Measurements from ENCODE around the gene STAM2.
"Not testable (repeated sequence)": the region's sequence is repeated elsewhere in the genome, so short reads cannot be mapped to it uniquely, and the experiment has no call there.

STAM2 gene

DNA sequence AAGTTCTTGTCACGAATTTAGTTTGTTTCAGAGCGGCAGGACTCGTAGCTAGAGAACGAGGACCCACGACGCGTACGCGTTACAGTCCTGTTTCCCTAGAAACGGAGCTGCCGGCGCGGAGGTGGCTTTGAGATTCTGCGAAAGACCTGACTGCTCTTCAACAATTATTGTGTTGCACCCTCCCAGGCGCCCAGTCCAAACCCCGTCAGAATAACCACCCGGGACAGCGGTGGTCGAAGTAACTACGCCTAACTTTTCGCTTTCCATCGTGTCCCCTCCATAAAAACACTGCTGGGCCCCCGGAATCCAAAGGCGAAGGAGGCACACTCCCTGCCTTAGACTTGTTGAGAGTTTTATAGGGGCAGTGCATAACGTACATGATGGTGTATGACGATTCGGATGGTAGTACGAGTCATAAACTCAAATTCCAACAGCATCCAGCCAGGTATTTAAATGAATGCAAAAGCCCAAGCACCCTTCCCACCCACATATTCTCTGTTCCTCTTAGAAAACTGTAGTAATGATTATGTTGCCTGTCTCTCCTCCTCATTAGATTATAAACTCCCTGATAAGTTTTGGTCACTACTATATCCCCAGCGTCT, 651 bp upstream of the STAM2 start:
- intact Hi-C loops (cut with DNase I) = loop anchor here (5.0 to 10.0 kb wide), 3 partner anchors 139 to 539 kb away; partner anchors contain the start of genes ARL6IP6 and PRPF40A
- no peak for DNase-seq

DNA sequence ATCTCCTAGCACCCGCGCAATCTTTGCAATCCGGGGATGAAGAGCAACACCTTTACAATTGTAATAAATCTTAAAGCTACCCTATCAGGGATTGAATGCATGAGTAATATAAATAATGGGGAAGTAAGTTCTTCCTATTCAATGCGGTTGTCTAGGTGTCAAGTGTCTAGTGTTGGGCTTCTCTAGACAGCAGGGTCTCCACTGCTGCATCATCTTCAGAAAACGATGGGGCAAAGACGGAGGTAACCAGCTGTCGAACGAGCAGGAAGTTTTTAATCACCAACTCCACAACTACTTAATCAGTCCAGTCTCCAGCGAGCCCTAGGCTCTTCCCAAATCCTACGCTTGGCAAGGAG, 573 bp downstream of the STAM2 start:
- intact Hi-C loops (cut with DNase I) = loop anchor here (5.0 to 10.0 kb wide), 3 partner anchors 138 to 540 kb away; partner anchors contain the start of genes ARL6IP6 and PRPF40A
- DNase-seq = peak in 9 of 42 donors; percentile 9 to 22 (median 16)

DNA sequence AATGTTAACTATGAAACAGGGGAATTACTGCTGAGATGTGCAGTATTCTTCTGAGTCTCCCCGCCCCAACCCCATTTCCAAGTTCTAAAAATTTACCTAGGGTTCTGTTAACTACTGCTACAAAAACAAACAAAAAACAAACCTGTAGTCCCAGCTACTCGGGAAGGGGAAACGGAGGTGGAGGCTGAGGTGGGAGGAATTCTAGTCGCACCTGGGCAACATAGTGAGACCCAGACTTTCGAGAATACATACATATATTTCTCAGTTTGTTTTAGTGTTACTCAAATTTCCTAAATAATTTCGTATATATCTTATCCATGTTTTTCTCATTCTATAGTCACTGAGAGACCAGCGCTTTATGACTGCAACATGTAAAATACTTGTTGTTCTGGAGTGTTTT, 989 bp downstream of the STAM2 start:
- no peak for DNase-seq
- intact Hi-C loops (cut with DNase I) = loop anchor here (10.0 kb wide), 1 partner anchor 540 kb away; the partner anchor contains the start of genes ARL6IP6 and PRPF40A

DNA sequence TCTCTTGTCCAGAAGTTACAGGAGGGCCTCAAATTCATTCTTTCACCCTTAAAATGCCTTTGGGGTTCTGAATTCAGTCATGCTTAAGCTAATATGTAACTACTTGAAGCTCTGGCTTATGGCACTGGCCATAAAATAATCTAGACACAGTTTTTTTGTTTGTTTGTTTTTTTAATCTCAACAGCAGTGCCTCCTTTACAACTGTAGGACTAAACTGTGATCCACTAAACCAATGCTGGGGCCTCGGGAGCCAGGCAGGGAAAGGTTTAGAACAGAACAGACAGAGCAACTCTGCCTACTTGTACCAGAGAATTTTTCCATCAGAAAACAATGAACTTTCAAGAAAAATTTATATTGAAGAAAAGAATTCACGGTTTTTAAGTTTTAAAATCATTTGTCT, 1.7 kb downstream of the STAM2 start:
- intact Hi-C loops (cut with DNase I) = loop anchor here (10.0 kb wide), 1 partner anchor 541 kb away; the partner anchor contains the start of genes ARL6IP6 and PRPF40A
- no peak for DNase-seq

DNA sequence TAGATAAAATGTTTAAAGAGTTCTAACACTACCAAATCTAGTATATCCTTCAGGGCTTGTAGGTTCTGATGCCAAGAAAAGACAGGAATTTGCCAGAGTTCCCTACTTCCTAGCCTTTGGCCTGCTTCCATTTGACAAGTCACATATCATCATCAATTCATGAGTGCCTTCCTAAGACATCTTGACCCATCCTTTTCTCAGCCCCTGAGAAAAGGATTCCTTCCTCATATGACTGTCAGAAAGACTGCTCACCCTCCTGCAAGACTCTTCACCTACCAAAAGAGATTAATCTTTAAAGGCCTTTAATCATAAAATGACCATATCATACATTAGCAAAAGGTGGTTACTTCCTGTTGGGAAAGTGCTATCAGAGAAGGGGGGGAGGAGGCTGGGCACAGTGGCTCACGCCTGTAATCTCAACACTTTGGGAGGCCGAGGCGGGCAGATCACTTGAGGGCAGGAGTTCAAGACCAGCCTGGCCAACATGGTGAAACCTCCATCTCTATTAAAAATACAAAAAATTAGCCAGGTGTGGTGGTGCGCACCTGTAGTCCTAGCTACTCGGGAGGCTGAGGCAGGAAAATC, 3.3 kb downstream of the STAM2 start:
- not testable (repeated sequence) for DNase-seq
- intact Hi-C loops (cut with DNase I) = loop anchor here (10.0 kb wide), 1 partner anchor 543 kb away; the partner anchor contains the start of genes ARL6IP6 and PRPF40A

DNA sequence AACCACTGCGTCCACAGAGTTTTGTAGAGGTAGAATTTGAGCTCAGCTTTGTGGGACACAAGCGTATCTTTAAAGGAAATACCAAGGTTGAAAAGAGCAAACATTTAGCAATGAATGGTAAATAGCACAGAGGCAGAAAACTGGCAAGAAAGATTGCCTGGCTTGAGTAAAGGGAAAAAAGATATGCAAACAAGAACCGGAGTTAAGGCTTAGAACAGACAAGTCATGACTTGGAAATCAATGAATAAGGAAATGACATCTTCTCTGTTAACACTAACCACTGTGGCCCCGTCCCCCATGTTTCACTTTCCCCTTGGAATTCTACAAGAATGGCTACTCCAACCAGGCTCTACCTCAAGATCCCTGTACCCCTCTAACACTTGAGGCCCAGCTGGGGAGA, 3.8 kb downstream of the STAM2 start:
- intact Hi-C loops (cut with DNase I) = loop anchor here (10.0 kb wide), 1 partner anchor 543 kb away; the partner anchor contains the start of genes ARL6IP6 and PRPF40A
- DNase-seq = no peak

DNA sequence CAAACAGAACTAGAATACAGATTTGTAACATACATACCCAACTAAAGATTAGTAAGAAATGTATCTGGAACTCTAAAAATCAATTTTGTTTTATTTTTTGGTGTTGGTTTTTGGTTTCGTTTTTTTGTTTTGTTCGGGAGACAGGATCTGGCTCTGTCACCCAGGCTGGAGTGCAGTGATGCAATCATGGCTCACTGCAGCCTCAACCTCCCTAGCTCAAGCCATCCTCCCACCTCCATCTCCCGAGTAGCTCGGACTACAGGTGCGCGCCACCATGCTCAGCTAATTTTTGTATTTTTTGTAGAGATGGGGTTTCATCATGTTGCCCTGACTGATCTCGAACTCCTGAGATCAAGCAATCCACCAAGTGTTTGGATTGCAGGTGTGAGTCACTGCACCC, 6.4 kb downstream of the STAM2 start:
- intact Hi-C loops (cut with DNase I); DNase-seq: not testable (repeated sequence)

DNA sequence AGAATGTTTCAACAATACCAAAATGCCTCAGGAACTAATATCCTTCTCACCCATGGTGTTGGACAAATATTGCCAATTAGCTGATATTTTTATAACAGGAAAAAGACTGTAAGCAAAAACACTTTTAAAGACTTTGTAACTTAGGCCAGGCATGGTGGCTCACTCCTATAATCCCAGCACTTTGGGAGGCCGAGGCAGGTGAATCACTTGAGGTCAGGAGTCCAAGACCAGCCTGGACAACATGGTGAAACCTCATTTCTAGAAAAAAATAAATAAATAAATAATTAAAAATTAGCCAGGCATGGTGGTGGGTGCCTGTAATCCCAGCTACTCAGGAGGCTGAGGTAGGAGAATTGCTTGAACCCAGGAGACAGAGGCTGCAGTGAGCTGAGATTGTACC, 8.1 kb downstream of the STAM2 start:
- intact Hi-C loops (cut with DNase I); DNase-seq: not testable (repeated sequence)

DNA sequence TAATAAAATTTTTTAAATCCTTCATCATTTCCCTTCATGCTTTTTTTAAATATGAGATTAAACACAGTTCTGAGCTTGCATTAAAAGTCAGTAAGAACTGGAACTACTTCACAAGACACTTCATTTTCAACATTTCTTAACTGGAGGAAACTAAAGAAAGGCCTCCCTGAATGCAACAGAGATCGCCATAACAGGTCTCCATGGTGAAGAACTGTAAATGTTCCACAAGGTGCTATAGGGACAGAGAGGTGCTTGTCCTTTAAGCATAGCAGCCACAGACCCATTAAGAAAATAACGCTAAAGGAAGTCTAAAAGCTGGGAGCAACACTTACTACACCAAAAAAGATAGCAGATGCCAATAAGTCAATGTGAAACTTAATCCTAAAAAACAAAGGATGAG, 8.5 kb downstream of the STAM2 start:
- DNase-seq = no peak
- intact Hi-C loops (cut with DNase I) = no loop called here

DNA sequence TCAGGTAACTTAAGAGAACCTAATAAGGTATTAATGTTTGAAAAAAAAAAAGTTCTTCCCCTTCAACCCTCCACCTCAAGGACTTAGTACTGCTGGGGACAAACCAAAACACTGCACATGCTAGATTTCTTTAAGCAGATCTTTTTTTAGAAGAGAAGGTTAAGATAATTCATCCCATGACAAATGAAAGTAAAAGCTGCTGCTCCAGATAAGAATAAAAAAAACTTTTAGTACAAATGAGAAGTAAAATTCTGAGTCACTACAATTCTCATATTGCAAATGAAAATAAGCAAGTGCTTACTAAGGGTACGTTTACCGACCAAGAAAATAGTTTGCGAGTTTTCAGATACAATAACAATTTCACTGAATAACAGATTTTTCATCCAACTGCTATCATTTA, 8.9 kb downstream of the STAM2 start:
- DNase-seq = no peak
- intact Hi-C loops (cut with DNase I) = no loop called here

DNA sequence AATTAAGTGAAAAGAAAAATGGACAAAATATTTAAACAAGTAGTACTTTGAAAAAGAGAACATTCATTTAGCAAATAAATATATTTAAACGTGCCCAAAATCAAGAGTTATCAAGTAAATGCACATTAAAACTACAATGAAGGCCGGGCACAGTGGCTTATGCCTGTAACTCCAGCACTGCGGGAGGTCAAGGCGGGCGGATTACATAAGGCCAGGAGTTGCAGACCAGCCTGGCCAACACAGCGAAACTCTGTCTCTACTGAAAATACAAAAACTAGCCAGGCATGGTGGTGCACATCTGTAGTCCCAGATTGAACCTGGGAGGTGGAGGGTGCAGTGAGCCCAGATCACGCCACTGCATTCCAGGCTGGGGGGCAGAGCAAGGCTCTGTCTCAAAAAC, 9.8 kb downstream of the STAM2 start:
- DNase-seq = no peak
- intact Hi-C loops (cut with DNase I) = no loop called here

DNA sequence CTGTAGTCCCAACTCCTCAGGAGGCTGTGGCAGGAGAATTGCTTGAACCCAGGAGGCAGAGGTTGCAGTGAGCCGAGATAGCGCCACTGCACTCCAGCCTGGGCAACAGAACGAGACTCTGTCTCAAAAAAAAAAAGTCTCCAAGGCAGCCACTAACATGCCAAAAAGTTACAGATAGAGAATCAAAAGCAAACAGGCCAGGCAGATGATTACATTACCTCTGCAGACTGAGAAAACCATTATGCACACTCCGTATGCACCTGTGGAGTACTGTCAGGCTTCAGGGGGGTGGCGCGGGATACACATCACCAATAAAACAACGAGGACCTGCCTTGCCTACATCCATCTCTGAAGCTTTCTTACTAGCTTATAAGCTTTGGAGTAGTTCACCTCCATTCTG, 10.3 kb downstream of the STAM2 start:
- DNase-seq = no peak
- intact Hi-C loops (cut with DNase I) = no loop called here

DNA sequence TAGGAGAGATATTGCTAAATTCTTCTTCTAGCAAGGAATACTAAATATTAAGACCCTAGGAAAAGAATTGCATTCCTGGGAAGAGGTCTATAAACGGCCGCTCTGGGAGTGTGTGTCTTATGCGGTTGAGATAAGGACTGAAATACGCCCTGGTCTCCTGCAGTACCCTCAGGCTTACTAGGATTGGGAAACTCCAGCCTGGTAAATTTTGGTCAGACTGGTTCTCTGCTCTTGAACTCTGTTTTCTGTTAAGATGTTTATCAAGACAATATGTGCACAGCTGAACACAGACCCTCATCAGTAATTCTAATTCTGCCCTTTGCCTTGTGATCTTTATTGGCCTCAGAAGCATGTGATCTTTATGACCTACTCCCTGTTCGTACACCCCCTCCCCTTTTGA, 11.9 kb downstream of the STAM2 start:
- DNase-seq; intact Hi-C loops (cut with DNase I): not testable (repeated sequence)

DNA sequence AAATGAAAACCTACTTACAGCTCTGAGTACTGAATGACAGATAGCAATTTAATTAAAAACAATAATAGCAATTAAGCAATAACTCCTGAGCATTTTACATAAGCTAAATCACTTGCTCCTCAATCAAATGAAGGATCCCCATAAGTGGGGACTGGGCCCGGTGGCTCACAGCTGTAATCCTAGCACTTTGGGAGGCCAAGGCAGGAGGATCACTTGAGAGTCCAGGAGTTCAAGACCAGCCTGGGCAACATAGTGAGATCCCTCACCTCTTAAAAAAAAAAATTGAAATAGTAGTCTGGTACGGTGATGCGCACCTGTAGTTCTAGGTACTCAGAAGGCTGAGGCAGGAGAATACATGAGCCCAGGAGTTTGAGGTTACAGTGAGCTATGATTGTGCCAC, 13.4 kb downstream of the STAM2 start:
- intact Hi-C loops (cut with DNase I) = no loop called here
- no peak for DNase-seq

DNA sequence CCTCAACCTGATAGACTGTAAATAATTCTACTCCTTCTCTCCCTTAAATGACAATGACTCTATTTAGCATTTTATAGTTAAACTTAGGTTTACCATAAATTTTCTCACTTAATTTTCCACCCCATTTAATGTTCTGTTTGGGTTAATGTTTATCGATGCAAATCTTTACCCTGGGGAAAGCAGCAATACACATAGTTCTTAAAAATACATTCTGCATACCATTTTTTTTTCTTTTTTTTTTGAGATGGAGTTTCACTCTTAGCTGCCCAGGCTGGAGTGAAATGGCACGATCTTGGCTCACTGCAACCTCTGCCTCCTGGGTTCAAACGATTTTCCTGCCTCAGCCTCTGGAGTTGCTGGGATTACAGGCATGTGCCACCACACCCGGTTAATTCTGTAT, 14.0 kb downstream of the STAM2 start:
- intact Hi-C loops (cut with DNase I) = no loop called here
- DNase-seq = no peak

DNA sequence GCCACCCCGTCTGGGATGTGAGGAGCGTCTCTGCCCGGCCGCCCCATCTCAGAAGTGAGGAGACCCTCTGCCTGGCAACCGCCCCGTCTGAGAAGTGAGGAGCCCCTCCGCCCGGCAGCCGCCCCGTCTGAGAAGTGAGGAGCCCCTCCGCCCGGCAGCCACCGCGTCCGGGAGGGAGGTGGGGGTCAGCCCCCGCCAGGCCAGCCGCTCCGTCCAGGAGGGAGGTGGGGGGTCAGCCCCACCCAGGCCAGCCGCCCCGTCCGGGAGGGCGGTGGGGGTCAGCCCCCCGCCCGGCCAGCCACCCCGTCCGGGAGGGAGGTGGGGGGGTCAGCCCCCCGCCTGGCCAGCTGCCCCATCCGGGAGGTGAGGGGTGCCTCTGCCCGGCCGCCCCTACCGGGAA, 15.2 kb downstream of the STAM2 start:
- intact Hi-C loops (cut with DNase I); DNase-seq: not testable (repeated sequence)

DNA sequence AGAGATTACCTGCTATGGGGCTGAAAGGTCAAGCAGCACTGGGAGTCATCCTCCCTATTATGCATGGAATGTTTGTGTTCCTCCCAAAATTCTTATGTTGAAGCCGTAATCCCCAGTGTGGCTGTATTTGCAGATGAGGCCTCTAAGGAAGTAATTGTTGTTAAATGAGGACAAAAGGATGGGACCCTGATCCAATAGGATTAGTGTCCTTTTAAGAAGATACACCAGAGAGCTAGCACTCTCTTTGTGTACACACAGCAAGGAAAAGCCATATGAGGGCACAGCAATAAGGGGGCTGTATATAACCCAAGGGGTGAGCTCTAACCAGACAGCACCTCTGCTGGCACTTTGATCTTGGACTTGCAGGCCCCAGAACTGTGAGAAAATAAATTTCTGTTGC, 18.3 kb downstream of the STAM2 start:
- intact Hi-C loops (cut with DNase I) = no loop called here
- DNase-seq = no peak

DNA sequence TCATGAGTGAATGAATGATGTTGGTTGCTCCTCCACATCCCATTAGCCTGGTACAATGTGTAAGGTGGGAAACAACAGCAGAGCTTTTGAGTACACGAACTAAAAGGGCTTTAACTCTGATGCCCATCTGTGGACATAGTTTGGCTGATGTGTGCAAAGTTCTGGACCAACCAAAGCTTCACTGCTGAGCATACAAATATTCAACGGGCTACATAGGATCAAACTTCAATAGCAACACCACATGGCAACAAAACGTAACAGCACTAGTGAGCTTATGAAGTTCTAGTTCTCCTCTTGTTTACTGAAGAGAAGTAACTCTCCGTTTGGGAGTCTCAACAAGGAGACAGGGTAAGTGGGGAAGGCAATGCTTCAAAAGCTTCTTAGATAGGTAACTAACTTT, 20.4 kb downstream of the STAM2 start:
- no peak for DNase-seq
- intact Hi-C loops (cut with DNase I) = no loop called here

DNA sequence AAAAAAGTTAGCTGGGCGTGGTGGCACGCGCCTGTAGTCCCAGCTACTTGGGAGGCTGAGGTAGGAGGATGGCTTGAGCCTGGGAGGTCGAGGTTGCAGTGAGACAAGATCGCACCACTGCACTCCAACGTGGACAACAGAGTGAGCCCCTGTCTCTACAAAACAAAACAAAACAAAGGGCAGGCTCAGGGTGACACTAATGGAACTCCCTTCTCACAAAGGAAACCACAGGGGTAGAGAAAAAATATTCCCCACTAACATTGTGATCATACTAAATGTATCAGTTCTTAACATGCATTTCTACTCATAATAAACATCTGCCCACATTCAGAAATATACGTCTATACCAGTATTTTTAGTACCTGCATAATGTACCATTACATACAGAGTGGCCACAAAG, 21.1 kb downstream of the STAM2 start:
- intact Hi-C loops (cut with DNase I) = no loop called here
- no peak for DNase-seq

DNA sequence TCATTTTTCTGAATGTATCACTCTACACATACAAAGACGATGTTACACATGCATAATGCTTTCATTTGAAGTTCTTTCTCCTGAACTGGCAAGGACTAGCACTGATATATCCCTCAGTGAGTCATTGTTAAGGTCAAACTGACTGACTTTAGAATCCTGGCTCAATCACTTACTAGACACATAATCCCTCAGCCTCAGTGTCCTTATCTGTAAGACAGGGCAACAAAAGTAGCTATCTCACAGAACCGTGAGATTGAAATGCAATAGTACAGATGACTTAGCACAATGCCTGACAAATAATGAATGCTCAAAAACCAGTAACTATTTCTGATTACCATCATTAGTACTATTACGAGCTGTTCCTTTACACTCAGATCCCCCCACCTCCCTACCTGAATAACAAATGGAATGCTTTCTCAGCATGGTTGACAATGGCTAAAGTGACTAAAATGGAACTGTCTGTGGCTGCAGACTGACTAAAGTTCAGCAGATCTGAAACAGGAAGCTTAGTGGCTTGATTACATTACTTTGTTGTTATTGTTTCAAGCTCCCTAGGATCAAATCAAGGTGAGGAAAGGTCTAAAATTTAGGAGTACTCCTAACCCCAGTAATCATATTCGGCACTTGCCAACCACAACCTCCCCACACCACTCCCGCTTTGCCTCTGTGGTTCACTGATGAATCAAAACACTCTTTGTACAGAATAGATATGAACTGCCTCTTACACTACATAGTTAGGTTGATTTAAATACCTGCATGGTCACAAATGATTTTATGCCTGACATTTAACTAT, 40.9 kb downstream of the STAM2 start:
- no peak for DNase-seq
- intact Hi-C loops (cut with DNase I) = no loop called here

All from head of caudate nucleus (tissue), 42 donors.